CD14-positive monocyte (primary cell): ENCODE measurements around the gene DSC1. TPM values are rescaled to one million over a fixed set of nuclear protein-coding genes. Genes with fewer than 3 reads are reported as not detected.

Experiments
- DNase-seq, 3 donors: peaks; one replicate each; pipeline ENCODE4 v3.0.0-alpha.2; 2011 to 2022
- H2AFZ ChIP-seq: 2 replicates; pipeline ENCODE4 v1.6.0; 2012; ENCODE audit warnings: mild to moderate bottlenecking, low read depth, low read length, inconsistent platforms; ENCODE audit not compliant: insufficient read depth, poor library complexity, severe bottlenecking
- H3K27ac ChIP-seq, 2 donors: 1 replicate in 1 of 2; 2 replicates in 1 of 2; pipeline ENCODE4 v1.5.1; 2012 to 2013; ENCODE audit warnings: low read length in 2 of 2, control low read depth in 1 of 2, inconsistent platforms in 1 of 2, low read depth in 1 of 2, mild to moderate bottlenecking in 1 of 2
- H3K27me3 ChIP-seq, 2 donors: one replicate each; pipeline versions ENCODE4 v1.6.0 to v1.6.1; 2011 to 2013; ENCODE audit warnings: low read length in 2 of 2; ENCODE audit not compliant: control insufficient read depth in 2 of 2, insufficient read depth in 2 of 2
- H3K36me3 ChIP-seq, 2 donors: replicated peaks in 1 of 2; 1 replicate in 1 of 2; 2 replicates in 1 of 2; pipeline versions ENCODE4 v1.5.1 to v1.6.1; 2012 to 2013; ENCODE audit warnings: low read length in 2 of 2, control low read depth in 1 of 2, inconsistent platforms in 1 of 2, mild to moderate bottlenecking in 1 of 2; ENCODE audit not compliant: insufficient read depth in 2 of 2, control insufficient read depth in 1 of 2
- H3K4me1 ChIP-seq, 2 donors: 1 replicate in 1 of 2; 2 replicates in 1 of 2; pipeline versions ENCODE4 v1.5.1 to v1.6.1; 2012 to 2013; ENCODE audit warnings: low read length in 2 of 2, control low read depth in 1 of 2, inconsistent platforms in 1 of 2, mild to moderate bottlenecking in 1 of 2, moderate library complexity in 1 of 2; ENCODE audit not compliant: insufficient read depth in 2 of 2, control insufficient read depth in 1 of 2
- H3K4me2 ChIP-seq: replicated peaks from 2 replicates; pipeline ENCODE3; 2012; ENCODE audit warnings: low read length, moderate library complexity, mild to moderate bottlenecking; ENCODE audit not compliant: poor library complexity, severe bottlenecking; ENCODE audit errors: extremely low read depth
- H3K4me3 ChIP-seq, 3 experiments: fragments of 200-600 bp in 1 of 3; sonication (generic) in 1 of 3; replicated peaks in 1 of 3; 1 replicate in 2 of 3; 2 replicates in 1 of 3; pipeline ENCODE4 v1.5.1; 2011 to 2013; ENCODE audit warnings: low read length in 3 of 3, mild to moderate bottlenecking in 3 of 3, control low read depth in 2 of 3, low read depth in 2 of 3, inconsistent platforms in 1 of 3, moderate library complexity in 1 of 3
- H3K79me2 ChIP-seq: 2 replicates; pipeline ENCODE4 v1.6.0; 2012; ENCODE audit warnings: mild to moderate bottlenecking, control low read depth, inconsistent platforms, low read length, moderate library complexity; ENCODE audit not compliant: insufficient read depth
- H3K9ac ChIP-seq: 2 replicates; pipeline ENCODE4 v1.6.0; 2017; ENCODE audit warnings: low read length, mild to moderate bottlenecking; ENCODE audit not compliant: insufficient read depth, poor library complexity, severe bottlenecking
- H3K9me3 ChIP-seq, 2 donors: replicated peaks in 1 of 2; 1 replicate in 1 of 2; 2 replicates in 1 of 2; pipeline versions ENCODE4 v1.5.1 to v1.6.1; 2012 to 2013; ENCODE audit warnings: low read length in 2 of 2, control low read depth in 1 of 2; ENCODE audit not compliant: control insufficient read depth in 1 of 2, insufficient read depth in 1 of 2
- H4K20me1 ChIP-seq: 2 replicates; pipeline ENCODE4 v1.6.0; 2012; ENCODE audit warnings: mild to moderate bottlenecking, low read length, control low read depth, moderate library complexity; ENCODE audit not compliant: insufficient read depth
- H3K27ac Mint-ChIP-seq, 7 donors: one replicate each; pipeline ENCODE4 v1.8.0; 2020; ENCODE audit warnings: mild to moderate bottlenecking in 7 of 7, mixed read lengths in 7 of 7, moderate library complexity in 6 of 7, inconsistent platforms in 2 of 7
- H3K27me3 Mint-ChIP-seq, 3 donors: one replicate each; pipeline ENCODE4 v1.8.0; 2021 to 2022; ENCODE audit warnings: low read depth in 3 of 3, mild to moderate bottlenecking in 3 of 3, mixed read lengths in 3 of 3, moderate library complexity in 3 of 3, inconsistent platforms in 1 of 3
- H3K36me3 Mint-ChIP-seq, 2 donors: one replicate each; pipeline ENCODE4 v1.8.0; 2020; ENCODE audit warnings: mixed read lengths in 2 of 2, inconsistent platforms in 1 of 2, mild to moderate bottlenecking in 1 of 2
- H3K4me1 Mint-ChIP-seq: one replicate; pipeline ENCODE4 v1.8.0; 2020; ENCODE audit warnings: mild to moderate bottlenecking, mixed read lengths
- H3K4me3 Mint-ChIP-seq, 2 donors: one replicate each; pipeline ENCODE4 v1.8.0; 2020; ENCODE audit warnings: mild to moderate bottlenecking in 2 of 2, mixed read lengths in 2 of 2, moderate library complexity in 1 of 2
- H3K9me3 Mint-ChIP-seq, 7 donors: one replicate each; pipeline ENCODE4 v1.8.0; 2020 to 2022; ENCODE audit warnings: mixed read lengths in 7 of 7, mild to moderate bottlenecking in 6 of 7, moderate library complexity in 6 of 7, inconsistent platforms in 2 of 7
- CTCF ChIP-seq: fragments of 200-600 bp; IDR thresholded peaks from one replicate; pipeline ENCODE4 v1.8.0; 2022; ENCODE audit warnings: antibody characterized with exemption, mild to moderate bottlenecking
- WGBS: methylation state at CpG from one replicate; pipeline ENCODE4 v1.1.5; 2013; ENCODE audit warnings: missing lambda C conversion rate; ENCODE audit not compliant: insufficient coverage; 5-methylcytosine and 5-hydroxymethylcytosine counted together
- intact Hi-C, 2 donors: fragments of 100-400 bp; cut with micrococcal nuclease; formaldehyde crosslinking; loops; one replicate each; pipeline versions ENCODE4 v1.15.0 to v1.15.1; 2023
- polyA plus RNA-seq, 3 donors: library from polyadenylated mRNA; depleted of rRNA in 1 of 3; unstranded in 2 of 3; stranded (reverse) in 1 of 3; fragments of 300-500 nt in 2 of 3; fragments of >200 nt in 1 of 3; fragmentation: Illumina TruSeq in 2 of 3; gene quantifications; 1 replicate in 2 of 3; 2 replicates in 1 of 3; pipeline ENCODE4 v1.2.3, GENCODE V29; 2012 to 2021

DSC1 gene
- polyA plus RNA-seq, 3 donors: not detected

- 94% methylated on average over 3 of the region's 3 CpGs for WGBS
- no peaks in the 10 kb centered on the region for H3K4me1 Mint-ChIP-seq
- H3K9me3 ChIP-seq: no peaks in the 10 kb centered on the region
- H2AFZ ChIP-seq: no peak overlapping the region
- no peak for TF ChIP-seq CTCF
- no peaks in the 10 kb centered on the region for H4K20me1 ChIP-seq
- H3K4me3 ChIP-seq: no peak overlapping the region
- peaks cover 0 to 4% (median 3%) of the 10 kb centered on the region in 3 donors for H3K27me3 Mint-ChIP-seq
- no peak overlapping the region for H3K9ac ChIP-seq
- no peak overlapping the region for H3K27ac Mint-ChIP-seq
- no peaks in the 10 kb centered on the region for H3K27me3 ChIP-seq
- H3K4me3 Mint-ChIP-seq: no peak overlapping the region
- peaks cover 0 to 3% (median 0%) of the 10 kb centered on the region in 7 donors for H3K9me3 Mint-ChIP-seq
- intact Hi-C loops: no loop called here
- H3K79me2 ChIP-seq: no peaks in the 10 kb centered on the region
- no peaks in the 10 kb centered on the region for H3K36me3 ChIP-seq
- DNase-seq: no peak
- peaks cover 1 to 10% of the 10 kb centered on the region in 2 donors for H3K36me3 Mint-ChIP-seq
- H3K27ac ChIP-seq: no peak overlapping the region
- H3K4me1 ChIP-seq: no peaks in the 10 kb centered on the region
- no peak overlapping the region for H3K4me2 ChIP-seq
Observed at GRCh38 chr18:31088532-31088931, 74.1 kb downstream of the DSC1 start.

- 0% methylated on average over 1 of the region's 3 CpGs for WGBS
- no peak overlapping the region for H3K4me3 ChIP-seq
- no peak overlapping the region for H2AFZ ChIP-seq
- peaks cover 4% of the 10 kb centered on the region for H3K4me1 Mint-ChIP-seq
- no peak overlapping the region for H3K27ac Mint-ChIP-seq
- intact Hi-C loops: no loop called here
- no peaks in the 10 kb centered on the region for H3K9me3 ChIP-seq
- peaks cover 5 to 6% of the 10 kb centered on the region in 2 donors for H3K36me3 Mint-ChIP-seq
- H3K9me3 Mint-ChIP-seq: peaks cover 0 to 5% (median 3%) of the 10 kb centered on the region in 7 donors
- H3K27me3 ChIP-seq: no peaks in the 10 kb centered on the region
- H3K9ac ChIP-seq: no peak overlapping the region
- no peak for TF ChIP-seq CTCF
- no peak overlapping the region for H3K4me3 Mint-ChIP-seq
- H3K27me3 Mint-ChIP-seq: peaks cover 2 to 4% (median 2%) of the 10 kb centered on the region in 3 donors
- no peak overlapping the region for H3K27ac ChIP-seq
- no peaks in the 10 kb centered on the region for H3K36me3 ChIP-seq
- no peaks in the 10 kb centered on the region for H4K20me1 ChIP-seq
- H3K79me2 ChIP-seq: no peaks in the 10 kb centered on the region
- peak in 1 of 3 donors; percentile 12 for DNase-seq
- H3K4me1 ChIP-seq: no peaks in the 10 kb centered on the region
- no peak overlapping the region for H3K4me2 ChIP-seq
Observed at GRCh38 chr18:31079973-31080372, 82.7 kb downstream of the DSC1 start.

Other genes starting within 250 kb of the DSC1 start
- not detected for gene DSC3, start 120.1 kb downstream of the DSC1 start, polyA plus RNA-seq
- 10 to 100 TPM in 1 of 3 donors, 1 to 10 TPM in 2; 3.2 to 11.3 (median 3.3) TPM for gene DSC2, start 60.4 kb downstream of the DSC1 start, polyA plus RNA-seq
- gene DSG1, start 155.3 kb upstream of the DSC1 start, polyA plus RNA-seq: not detected
- not detected for gene DSG4, start 213.9 kb upstream of the DSC1 start, polyA plus RNA-seq